Lower leg skin (tissue), 3 donors: Measurements from ENCODE around the gene PM20D2.

Source experiments
- CTCF ChIP-seq, 3 donors: fragments of 450-650 bp; IDR thresholded peaks; one replicate each; pipeline ENCODE4 v1.5.1; 2016; ENCODE audit warnings: antibody characterized with exemption in 3 of 3, mild to moderate bottlenecking in 3 of 3, moderate library complexity in 2 of 3
- POLR2A ChIP-seq, 2 donors: fragments of 450-650 bp; IDR thresholded peaks; one replicate each; pipeline ENCODE4 v1.6.1; 2016 to 2017; ENCODE audit warnings: antibody characterized with exemption in 2 of 2, mild to moderate bottlenecking in 1 of 2, moderate library complexity in 1 of 2

GRCh38 chr6:89132057-89132456, 13.8 kb upstream of the PM20D2 start:
- TF ChIP-seq CTCF (IDR thresholded peaks at IDR 0.05) (no peak), POLR2A (IDR thresholded peaks at IDR 0.05) (no peak)
